ENCODE measurements around the gene KRT8. TPM values are rescaled to one million over a fixed set of nuclear protein-coding genes. Genes with fewer than 3 reads are reported as not detected.

KRT8 gene
- total RNA-seq, 1 donor from 2014 or later, result 18.6 TPM

GRCh38 chr12:52849511-52849910 is 55.4 kb downstream of the KRT8 start:
- TF ChIP-seq CTCF (IDR thresholded peaks at IDR 0.05), result no peak
- no peak overlapping the region for H3K27ac Mint-ChIP-seq (ENCODE audit: unreplicated experiment)
- H3K27me3 Mint-ChIP-seq (ENCODE audit: unreplicated experiment), result peaks cover 42% of the 10 kb centered on the region
- H3K4me3 Mint-ChIP-seq (ENCODE audit: unreplicated experiment), result no peak overlapping the region
- H3K36me3 Mint-ChIP-seq (ENCODE audit: unreplicated experiment), result no peaks in the 10 kb centered on the region
- H3K9me3 Mint-ChIP-seq (ENCODE audit: unreplicated experiment), result no peaks in the 10 kb centered on the region
- H3K4me1 Mint-ChIP-seq (ENCODE audit: unreplicated experiment), result no peaks in the 10 kb centered on the region
- DNase-seq (ENCODE audit: extremely low spot score, unreplicated experiment), result no peak

- Mint-ChIP-seq H3K4me1 (ENCODE audit: unreplicated experiment) (no peaks in the 10 kb centered on the region), H3K4me3 (ENCODE audit: unreplicated experiment) (no peak within 1 kb of the TSS), H3K36me3 (ENCODE audit: unreplicated experiment) (no peaks in the 10 kb centered on the region), H3K27me3 (ENCODE audit: unreplicated experiment) (peaks cover 34% of the 10 kb centered on the region), H3K27ac (ENCODE audit: unreplicated experiment) (no peak within 1 kb of the TSS), H3K9me3 (ENCODE audit: unreplicated experiment) (no peaks in the 10 kb centered on the region)
- no peak for DNase-seq (ENCODE audit: extremely low spot score, unreplicated experiment)
- TF ChIP-seq CTCF (IDR thresholded peaks at IDR 0.05), result no peak
These were observed 56.1 kb downstream of the KRT8 start, which contains the start of gene KRT78 for GRCh38 chr12:52848661-52849255. KRT78 (minus strand) TSS chr12:52848994; CDS start chr12:52848930, 64 bp downstream.

GRCh38 chr12:52847335-52848102 is 57.4 kb downstream of the KRT8 start:
- no peaks in the 10 kb centered on the region for H3K36me3 Mint-ChIP-seq (ENCODE audit: unreplicated experiment)
- peaks cover 26% of the 10 kb centered on the region for H3K27me3 Mint-ChIP-seq (ENCODE audit: unreplicated experiment)
- H3K4me1 Mint-ChIP-seq (ENCODE audit: unreplicated experiment), result no peaks in the 10 kb centered on the region
- H3K27ac Mint-ChIP-seq (ENCODE audit: unreplicated experiment), result no peak overlapping the region
- TF ChIP-seq CTCF (IDR thresholded peaks at IDR 0.05), result no peak
- no peak for DNase-seq (ENCODE audit: extremely low spot score, unreplicated experiment)
- no peaks in the 10 kb centered on the region for H3K9me3 Mint-ChIP-seq (ENCODE audit: unreplicated experiment)
- H3K4me3 Mint-ChIP-seq (ENCODE audit: unreplicated experiment), result no peak overlapping the region

Other genes with a start within 250 kb of the KRT8 start
- not detected in 2 replicates for gene KRT1, start 224.7 kb downstream of the KRT8 start, total RNA-seq
- gene KRT77, start 201.6 kb downstream of the KRT8 start, total RNA-seq, result not detected in 2 replicates
- not detected in 2 replicates for gene KRT76, start 127.7 kb downstream of the KRT8 start, total RNA-seq
- not detected in 2 replicates for gene KRT3, start 109.0 kb downstream of the KRT8 start, total RNA-seq
- not detected in 2 replicates for gene KRT4, start 91.0 kb downstream of the KRT8 start, total RNA-seq
- not detected in 2 replicates for gene KRT79, start 70.8 kb downstream of the KRT8 start, total RNA-seq
- gene KRT78, start 56.1 kb downstream of the KRT8 start, total RNA-seq, result not detected in 2 replicates
- 69.2 and 72.5 TPM in 2 replicates for gene KRT18, start 44.0 kb upstream of the KRT8 start, total RNA-seq
- gene EIF4B, start 101.4 kb upstream of the KRT8 start, total RNA-seq, result 516 and 555 TPM in 2 replicates
- 107 and 116 TPM in 2 replicates for gene TNS2, start 145.0 kb upstream of the KRT8 start, total RNA-seq
- gene SPRYD3, start 174.3 kb upstream of the KRT8 start, total RNA-seq, result 28.3 and 29.0 TPM in 2 replicates
- 18.8 and 22.3 TPM in 2 replicates for gene IGFBP6, start 192.6 kb upstream of the KRT8 start, total RNA-seq
- not detected in 2 replicates for gene SOAT2, start 198.4 kb upstream of the KRT8 start, total RNA-seq

Measured in osteocyte (in vitro differentiated cells).